Kidney (tissue), 14 donors: ENCODE results near the gene RNF157. TPM values are rescaled to one million over a fixed set of nuclear protein-coding genes. Genes with fewer than 3 reads are reported as not detected.
"Not testable (repeated sequence)": the region's sequence is repeated elsewhere in the genome, so short reads cannot be mapped to it uniquely, and the experiment has no call there.

Experiments used
- DNase-seq, 5 donors: peaks; one replicate each; pipeline ENCODE4 v3.0.0-alpha.2; 2013 to 2020
- FAIRE-seq: peaks from 2 replicates; lab custom pipeline; 2012; peaks lifted over from hg19 to GRCh38; lab: Jason Lieb, UNC
- H3K27ac ChIP-seq, 2 donors: one replicate each; pipeline ENCODE4 v1.7.0; 2013; ENCODE audit warnings: low read depth in 2 of 2, low read length in 2 of 2, inconsistent platforms in 1 of 2
- H3K27me3 ChIP-seq: one replicate; pipeline ENCODE4 v1.7.1; 2013; ENCODE audit warnings: low read length, inconsistent platforms; ENCODE audit not compliant: control insufficient read depth, insufficient read depth
- H3K36me3 ChIP-seq, 3 donors: one replicate each; pipeline versions ENCODE4 v1.7.0 to v1.7.1; 2013; ENCODE audit warnings: low read length in 3 of 3, control low read depth in 1 of 3, inconsistent platforms in 1 of 3; ENCODE audit not compliant: insufficient read depth in 3 of 3, control insufficient read depth in 2 of 3
- H3K4me1 ChIP-seq, 3 donors: one replicate each; pipeline versions ENCODE4 v1.7.0 to v1.7.1; 2013; ENCODE audit warnings: low read length in 3 of 3, inconsistent platforms in 1 of 3, low read depth in 1 of 3; ENCODE audit not compliant: control insufficient read depth in 2 of 3, insufficient read depth in 2 of 3
- H3K4me3 ChIP-seq, 3 donors: one replicate each; pipeline versions ENCODE4 v1.7.0 to v1.8.1; 2013; ENCODE audit warnings: low read length in 3 of 3, control low read depth in 1 of 3, inconsistent platforms in 1 of 3
- H3K9ac ChIP-seq, 3 donors: one replicate each; pipeline versions ENCODE4 v1.7.0 to v1.7.1; 2013; ENCODE audit warnings: low read length in 3 of 3, control low read depth in 1 of 3, inconsistent platforms in 1 of 3
- H3K9me3 ChIP-seq, 3 donors: one replicate each; pipeline versions ENCODE4 v1.7.0 to v1.7.1; 2013; ENCODE audit warnings: low read length in 3 of 3, control low read depth in 1 of 3, inconsistent platforms in 1 of 3; ENCODE audit not compliant: control insufficient read depth in 2 of 3, insufficient read depth in 1 of 3
- intact Hi-C: fragments of 100-400 bp; cut with DNase I; formaldehyde crosslinking; loops from one replicate; pipeline ENCODE4 v1.11.1; 2022
- polyA plus RNA-seq: library from polyadenylated mRNA; stranded (reverse); fragments of 350-450 nt; fragmentation: Illumina TruSeq; extraction: RNeasy Lipid Tissue Mini Kit (QIAGEN cat#74804); gene quantifications from one replicate; pipeline ENCODE4 v1.2.3, GENCODE V29; 2014; ENCODE audit warnings: low read depth, low replicate concordance; ENCODE audit not compliant: insufficient read depth
- total RNA-seq: library from RNA; stranded (reverse); fragmentation: NEBNext Ultra II Directional; extraction: Animal tissue kit (Norgen Biotek cat#: 25700); gene quantifications from one replicate; pipeline ENCODE4 v1.2.1, GENCODE V29; 2021
- TF ChIP-seq, protein P1 (sequence below): IDR thresholded peaks from 3 replicates; pipeline ENCODE4 v1.5.1; 2012; ENCODE audit warnings: mild to moderate bottlenecking, moderate library complexity, borderline replicate concordance; ENCODE audit not compliant: insufficient read depth; ENCODE audit errors: extremely low read depth
- donor health status: control.
- donor health status: control.
- donor health status: control.
- donor health status: control.
- donor health status: control.
- donor health status: DM: yes; HTN: yes; CAD: no.
- donor health status: Normal renal cell carcinoma (clear cell type).

RNF157 gene
- total and polyA plus RNA-seq, 2 donors from 2014 or later = 4.8 to 12.4 TPM

DNA sequence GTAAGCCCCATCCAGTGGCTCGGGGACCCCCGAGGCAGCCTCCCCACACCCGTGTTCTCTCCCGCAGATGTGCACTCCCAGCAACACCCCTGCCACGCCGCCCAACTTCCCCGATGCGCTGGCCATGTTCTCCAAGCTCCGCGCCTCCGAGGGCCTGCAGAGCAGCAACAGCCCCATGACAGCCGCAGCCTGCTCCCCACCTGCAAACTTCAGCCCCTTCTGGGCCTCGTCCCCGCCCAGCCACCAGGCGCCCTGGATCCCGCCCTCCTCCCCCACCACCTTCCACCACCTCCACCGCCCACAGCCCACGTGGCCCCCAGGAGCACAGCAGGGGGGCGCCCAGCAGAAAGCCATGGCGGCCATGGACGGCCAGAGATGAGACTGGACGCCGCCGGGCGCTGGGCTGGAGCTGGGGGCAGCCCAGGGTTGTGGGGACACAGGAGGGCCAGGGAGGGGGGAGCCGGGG is 29.9 kb upstream of the RNF157 start:
- DNase-seq (peak in 1 of 5 donors; percentile 77), FAIRE-seq (no peak)
- intact Hi-C loops = no loop called here
- Histone ChIP-seq H3K9me3 (no peaks in the 10 kb centered on the region), H3K27ac (peak overlapping the region in 1 of 2 donors; percentile 14), H3K36me3 (no peaks in the 10 kb centered on the region), H3K4me3 (no peak overlapping the region), H3K27me3 (no peaks in the 10 kb centered on the region), H3K4me1 (peaks cover 2 to 38% (median 27%) of the 10 kb centered on the region in 3 donors), H3K9ac (no peak overlapping the region)
- TF ChIP-seq, protein P1, sequence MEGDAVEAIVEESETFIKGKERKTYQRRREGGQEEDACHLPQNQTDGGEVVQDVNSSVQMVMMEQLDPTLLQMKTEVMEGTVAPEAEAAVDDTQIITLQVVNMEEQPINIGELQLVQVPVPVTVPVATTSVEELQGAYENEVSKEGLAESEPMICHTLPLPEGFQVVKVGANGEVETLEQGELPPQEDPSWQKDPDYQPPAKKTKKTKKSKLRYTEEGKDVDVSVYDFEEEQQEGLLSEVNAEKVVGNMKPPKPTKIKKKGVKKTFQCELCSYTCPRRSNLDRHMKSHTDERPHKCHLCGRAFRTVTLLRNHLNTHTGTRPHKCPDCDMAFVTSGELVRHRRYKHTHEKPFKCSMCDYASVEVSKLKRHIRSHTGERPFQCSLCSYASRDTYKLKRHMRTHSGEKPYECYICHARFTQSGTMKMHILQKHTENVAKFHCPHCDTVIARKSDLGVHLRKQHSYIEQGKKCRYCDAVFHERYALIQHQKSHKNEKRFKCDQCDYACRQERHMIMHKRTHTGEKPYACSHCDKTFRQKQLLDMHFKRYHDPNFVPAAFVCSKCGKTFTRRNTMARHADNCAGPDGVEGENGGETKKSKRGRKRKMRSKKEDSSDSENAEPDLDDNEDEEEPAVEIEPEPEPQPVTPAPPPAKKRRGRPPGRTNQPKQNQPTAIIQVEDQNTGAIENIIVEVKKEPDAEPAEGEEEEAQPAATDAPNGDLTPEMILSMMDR = no peak

DNA sequence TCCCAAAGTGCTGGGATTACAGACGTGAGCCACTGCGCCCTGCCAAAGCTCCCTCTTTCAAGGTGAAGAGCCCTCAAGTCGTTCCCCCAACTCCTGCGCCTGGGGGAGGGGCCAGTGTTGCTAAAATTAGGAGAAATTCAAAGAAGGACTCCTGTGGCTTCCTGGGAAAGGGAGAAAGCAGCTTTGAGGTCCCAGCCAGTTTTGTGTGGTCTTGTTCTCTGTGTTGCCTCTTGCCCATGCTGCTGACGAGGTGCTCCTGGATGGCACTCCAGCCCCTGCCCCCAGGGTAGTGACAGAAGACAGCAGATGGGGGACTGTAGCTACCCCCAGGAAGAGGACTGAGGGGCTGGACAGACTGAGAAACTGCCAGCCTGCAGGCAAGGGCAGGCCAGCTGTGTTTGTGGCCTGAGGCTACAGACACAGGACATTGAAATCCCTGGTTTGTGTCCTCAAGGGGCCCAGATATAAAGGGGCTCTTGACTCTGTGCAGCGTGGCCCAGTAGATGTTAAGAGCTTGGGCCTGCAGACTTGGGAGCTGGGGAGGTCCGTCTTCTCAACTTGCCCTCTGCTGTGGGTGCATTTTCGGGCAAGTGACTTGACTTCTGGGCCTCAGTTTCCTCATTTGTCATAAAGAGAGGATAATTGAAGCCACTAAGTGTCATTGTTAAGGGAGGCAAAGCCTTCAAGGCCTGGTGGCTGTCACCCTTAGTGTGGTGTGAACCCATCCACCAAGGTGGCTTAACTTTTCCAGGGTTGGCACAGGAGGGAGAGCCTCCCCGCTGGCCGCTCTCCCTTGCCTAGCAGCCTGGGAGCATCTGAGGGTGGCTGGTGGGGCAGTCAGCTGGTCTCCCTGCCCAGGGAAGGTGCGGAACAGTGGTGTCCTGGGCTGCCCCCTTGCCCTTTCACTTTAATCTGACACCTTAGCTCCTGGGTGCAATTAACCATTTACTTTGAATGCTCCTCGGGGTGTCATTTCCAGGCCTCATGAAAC is 29.0 kb upstream of the RNF157 start:
- intact Hi-C loops = no loop called here
- DNase-seq = peak in 1 of 5 donors; percentile 66
- no peak overlapping the region for H3K9ac ChIP-seq
- TF ChIP-seq, protein P1 = no peak
- peaks cover 6 to 42% (median 27%) of the 10 kb centered on the region in 3 donors for H3K4me1 ChIP-seq
- no peak overlapping the region for H3K4me3 ChIP-seq
- no peaks in the 10 kb centered on the region for H3K9me3 ChIP-seq
- H3K27me3 ChIP-seq = no peaks in the 10 kb centered on the region
- no peak for FAIRE-seq
- no peaks in the 10 kb centered on the region for H3K36me3 ChIP-seq
- H3K27ac ChIP-seq = no peak overlapping the region

DNA sequence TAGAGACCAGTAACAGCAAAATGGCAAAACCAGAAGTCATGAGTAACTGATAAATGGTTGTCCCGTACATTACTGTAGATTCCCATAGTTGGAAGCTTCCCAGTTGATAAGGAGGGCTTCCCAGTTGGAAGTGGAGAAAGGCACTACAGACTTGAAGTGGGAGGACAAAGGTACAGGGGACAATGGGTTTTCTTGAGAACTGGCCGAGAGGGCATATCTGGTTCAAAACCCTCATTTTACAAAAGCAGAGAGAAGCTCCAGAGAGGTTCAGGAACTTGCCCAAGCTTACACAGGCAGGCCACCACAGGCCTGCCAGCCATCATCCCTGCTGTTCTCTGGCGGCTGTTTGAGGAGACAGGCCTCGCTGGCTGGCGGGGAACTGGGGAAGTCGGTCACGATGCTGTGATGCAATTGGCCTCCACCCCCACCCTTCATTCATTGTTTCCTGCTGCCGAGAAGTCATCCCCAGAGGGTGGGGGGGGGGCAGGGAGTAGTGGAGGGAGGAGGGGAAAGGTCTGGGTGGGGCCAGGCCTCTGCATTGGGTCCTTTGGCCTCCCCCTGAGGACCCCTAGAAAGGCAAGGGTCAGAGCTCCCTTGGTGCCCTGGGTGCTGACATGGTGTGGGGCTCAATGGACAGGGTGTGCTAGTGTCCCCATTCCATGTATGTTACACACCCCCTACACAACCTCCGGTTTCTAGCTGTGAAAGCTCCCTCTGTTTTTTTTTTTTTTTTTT is 27.9 kb upstream of the RNF157 start:
- DNase-seq (peak in 1 of 5 donors; percentile 93), FAIRE-seq (no peak)
- Histone ChIP-seq H3K4me3 (no peak overlapping the region), H3K27ac (peak overlapping the region; percentile 33 to 78), H3K36me3 (no peaks in the 10 kb centered on the region), H3K9me3 (no peaks in the 10 kb centered on the region), H3K4me1 (peaks cover 7 to 50% (median 36%) of the 10 kb centered on the region in 3 donors), H3K27me3 (no peaks in the 10 kb centered on the region), H3K9ac (peak overlapping the region in 2 of 3 donors; percentile 13 to 52)
- TF ChIP-seq, protein P1 = no peak
- intact Hi-C loops = no loop called here

DNA sequence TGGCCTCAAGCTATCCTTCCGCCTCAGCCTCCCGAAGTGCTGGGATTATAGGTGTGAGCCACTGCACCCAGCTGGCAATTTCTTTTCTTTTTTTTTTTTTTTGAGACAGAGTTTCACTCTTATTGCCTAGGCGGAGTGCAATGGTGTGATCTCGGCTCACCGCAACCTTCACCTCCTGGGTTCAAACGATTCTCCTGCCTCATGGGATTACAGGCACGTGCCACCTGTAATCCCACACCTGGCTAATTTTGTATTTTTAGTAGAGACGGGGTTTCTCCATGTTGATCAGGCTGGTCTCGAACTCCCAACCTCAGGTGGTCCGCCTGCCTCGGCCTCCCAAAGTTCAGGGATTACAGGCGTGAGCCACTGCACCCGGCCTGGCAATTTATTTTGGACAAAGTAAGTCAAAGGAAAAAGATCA is 27.3 kb upstream of the RNF157 start:
- peak in 1 of 5 donors; percentile 45 for DNase-seq
- H3K36me3 ChIP-seq, H3K27me3 ChIP-seq, H3K4me3 ChIP-seq, FAIRE-seq, intact Hi-C loops, H3K9me3 ChIP-seq: not testable (repeated sequence)
- Histone ChIP-seq H3K27ac (peak overlapping the region; percentile 33 to 78), H3K4me1 (peaks cover 7 to 54% (median 38%) of the 10 kb centered on the region in 3 donors), H3K9ac (peak overlapping the region in 1 of 3 donors; percentile 13)
